Peyer's patch (tissue), 4 donors: ENCODE measurements around the gene EFS.

Source experiments
- CTCF ChIP-seq, 6 experiments: fragments of 450-650 bp in 4 of 6; fragments of 200-600 bp in 2 of 6; sonication (generic) in 1 of 6; IDR thresholded peaks; one replicate each; pipeline ENCODE4 v1.5.1; 2017 to 2019; ENCODE audit warnings: antibody characterized with exemption in 6 of 6, mild to moderate bottlenecking in 3 of 6, moderate library complexity in 1 of 6
- POLR2A ChIP-seq, 2 donors: fragments of 450-650 bp; IDR thresholded peaks; one replicate each; pipeline ENCODE4 v1.5.1; 2017; ENCODE audit warnings: antibody characterized with exemption in 2 of 2, mild to moderate bottlenecking in 2 of 2, moderate library complexity in 2 of 2

- TF ChIP-seq CTCF (IDR thresholded peaks at IDR 0.05) (no peak), POLR2A (IDR thresholded peaks at IDR 0.05) (no peak)
Observed at GRCh38 chr14:23377573-23378563, 12.9 kb upstream of the EFS start.
